GM18499 (cell line): ENCODE results near the gene BDKRB2.

ENCODE experiments used
- ATAC-seq: cut with Tn5 transposase; IDR thresholded peaks from one replicate; pipeline ENCODE4 v1.9.1; 2021; ENCODE audit warnings: moderate number of reproducible peaks; ENCODE audit not compliant: insufficient read depth, unreplicated experiment

Gene BDKRB2

GRCh38 chr14:96286251-96286650, 81.6 kb downstream of the BDKRB2 start:
- no peak for ATAC-seq

- no peak for ATAC-seq
These were observed 83.2 kb downstream of the BDKRB2 start for GRCh38 chr14:96287856-96288255.
